ENCODE measurements around the gene ANTXR2.

Gene ANTXR2

DNA sequence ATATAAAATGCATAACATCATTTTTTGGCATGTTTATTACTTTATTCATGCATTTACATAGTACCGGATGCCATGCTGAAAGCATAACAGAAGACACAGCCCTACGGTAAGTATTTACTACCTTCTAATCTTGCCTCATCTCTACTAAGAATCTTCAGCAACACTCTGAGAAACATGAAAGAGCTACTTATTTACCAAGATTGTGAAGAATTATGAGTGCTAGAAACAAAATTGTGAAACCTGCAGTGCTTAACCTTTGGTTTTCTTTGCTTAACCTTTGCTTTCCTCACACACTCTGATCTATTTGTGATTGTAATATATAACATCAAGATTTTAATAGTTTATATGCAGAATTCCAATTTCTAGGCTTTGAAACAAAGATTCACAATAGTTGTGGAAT, 7.4 kb downstream of the ANTXR2 start:
- no peak for DNase-seq

DNA sequence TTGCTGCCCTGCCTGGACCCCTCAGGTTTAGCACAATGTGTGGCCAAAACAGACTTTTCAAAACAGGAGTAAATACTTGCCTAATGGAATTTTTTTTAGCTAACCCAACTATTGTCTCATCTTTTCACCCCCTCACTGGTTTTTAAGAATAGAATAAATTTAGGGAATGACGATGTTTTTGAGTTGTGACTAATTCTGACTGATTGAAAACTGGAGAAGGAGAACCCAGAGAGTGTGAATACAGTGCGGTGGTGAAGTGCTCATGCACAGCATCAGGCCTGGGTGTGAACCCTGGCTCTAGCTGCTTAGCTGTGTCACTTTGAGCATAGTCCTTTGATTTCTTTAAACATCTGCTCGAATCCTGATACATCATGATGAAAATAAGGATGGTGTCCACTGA, 10.5 kb downstream of the ANTXR2 start:
- DNase-seq = no peak

DNA sequence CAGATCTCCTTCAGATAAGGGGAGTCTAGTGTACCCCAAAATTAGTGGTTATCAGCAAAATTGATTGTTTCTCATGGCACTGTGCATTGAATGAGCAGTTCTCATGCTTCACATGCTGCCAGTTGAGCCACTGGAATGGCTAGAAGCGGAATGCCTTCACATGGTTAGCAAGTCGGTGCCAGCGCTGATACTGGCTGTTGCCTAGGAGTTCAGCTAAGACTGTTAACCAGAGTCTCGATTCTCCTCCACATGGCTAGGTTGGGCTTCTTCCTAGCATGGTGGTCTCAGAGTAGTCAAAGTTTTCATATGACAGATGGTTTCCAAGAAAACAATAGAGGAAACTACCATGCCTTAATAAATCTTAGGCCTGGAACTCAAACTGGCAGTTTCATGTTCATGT, 12.2 kb downstream of the ANTXR2 start:
- DNase-seq = no peak

DNA sequence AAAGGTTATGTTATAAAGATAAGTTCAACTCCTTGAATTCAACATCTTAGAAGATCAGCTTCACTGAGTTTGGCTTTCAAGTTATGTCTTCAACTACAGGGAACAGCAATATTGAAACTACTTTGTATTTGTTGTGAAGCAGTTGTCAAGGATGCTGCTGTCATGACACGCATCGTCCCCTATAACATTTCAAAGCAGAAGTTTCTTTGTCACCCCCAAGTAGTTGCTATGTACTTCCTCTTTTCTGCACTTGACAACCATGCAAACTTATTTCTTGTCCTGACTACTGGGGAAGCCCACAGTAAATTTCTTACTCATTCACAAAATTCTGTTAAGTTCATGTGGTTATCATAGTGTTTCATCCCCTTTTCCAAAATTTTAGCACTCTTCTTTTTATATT, 14.3 kb downstream of the ANTXR2 start:
- no peak for DNase-seq

DNA sequence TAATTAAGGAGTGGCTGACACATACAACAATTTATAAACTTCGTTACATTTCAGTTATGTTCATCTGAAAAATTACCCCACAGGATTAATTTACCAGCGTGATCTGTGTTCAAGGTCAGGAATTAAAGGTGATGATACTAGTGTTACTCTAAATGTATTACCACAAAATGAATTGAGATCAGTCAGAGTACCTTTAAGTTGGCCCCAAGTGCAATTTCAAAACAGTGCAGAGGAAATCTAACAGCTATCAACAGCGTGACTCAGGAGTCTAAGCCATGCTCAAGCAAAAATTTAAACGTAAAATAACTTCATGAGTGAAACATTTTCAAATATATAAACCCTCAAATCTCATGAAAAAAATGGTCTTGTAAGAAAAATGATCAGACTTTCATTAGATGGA, 18.7 kb downstream of the ANTXR2 start:
- no peak for DNase-seq

DNA sequence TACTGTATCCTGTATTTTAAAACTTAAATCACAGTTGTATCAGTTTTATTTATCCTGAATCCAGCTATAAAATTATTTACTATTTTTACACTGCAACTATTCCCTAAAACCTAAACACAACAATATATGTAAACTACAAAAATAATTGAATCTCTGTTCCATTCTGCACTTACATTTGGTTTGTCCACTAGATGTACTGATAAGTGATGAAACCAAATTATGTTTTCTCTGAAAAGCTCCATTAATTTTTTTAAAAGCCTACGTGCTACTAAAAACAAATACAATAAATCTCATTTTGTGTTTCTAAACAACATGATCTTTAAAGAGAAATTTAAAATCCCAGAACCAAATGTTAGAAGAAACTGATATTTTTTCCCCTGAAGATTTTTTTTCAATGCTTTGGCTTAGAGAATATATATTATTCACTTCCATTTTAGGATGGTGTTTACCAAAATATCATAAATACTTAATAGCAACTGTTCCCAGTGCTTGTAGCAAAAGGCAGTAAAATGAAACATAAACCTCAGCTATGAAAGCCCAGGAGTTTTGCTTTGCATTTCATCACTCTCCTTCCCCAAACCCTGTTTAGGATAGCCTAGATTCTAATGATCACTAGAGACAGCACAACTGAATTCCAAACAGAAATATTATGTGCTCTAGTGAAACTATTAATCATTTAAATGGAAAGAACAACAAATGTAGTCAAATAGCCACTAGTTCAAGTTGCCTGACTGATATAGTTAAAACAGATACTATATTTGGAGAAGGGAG, 19.7 kb downstream of the ANTXR2 start:
- DNase-seq = no peak

DNA sequence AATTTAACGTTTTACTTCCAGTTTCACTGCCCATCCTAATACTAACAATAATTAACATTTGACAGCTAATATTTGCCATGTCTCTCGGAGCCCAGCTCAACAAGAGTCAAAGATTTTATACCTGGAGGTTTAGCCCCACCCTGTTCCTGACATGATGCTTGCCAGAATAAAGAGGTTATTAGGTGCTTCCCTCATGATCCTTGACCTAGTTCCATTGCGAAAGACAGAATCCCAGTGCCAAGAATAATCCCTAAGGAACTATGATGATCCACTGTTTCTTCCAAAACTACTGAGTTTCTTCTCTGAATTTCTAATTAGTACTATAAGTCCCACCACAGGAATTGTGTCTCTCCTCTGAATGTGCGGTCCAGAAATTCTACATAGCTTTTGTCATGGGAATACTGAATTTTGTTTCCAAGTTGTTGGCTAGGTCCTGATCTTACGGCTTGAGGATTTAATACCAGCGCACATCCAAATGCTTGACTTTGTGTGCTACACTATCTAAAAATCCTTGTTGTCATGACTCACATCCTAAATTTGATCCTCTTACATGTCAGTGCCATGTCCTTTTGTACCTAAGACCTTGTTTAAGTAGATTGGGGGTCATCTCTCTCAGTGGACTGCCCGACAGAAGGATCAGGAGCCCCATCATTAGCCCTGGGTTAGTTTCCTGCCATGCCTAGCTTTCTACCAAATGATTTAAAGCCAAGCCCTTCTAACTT, 23.1 kb downstream of the ANTXR2 start:
- no peak for DNase-seq

DNA sequence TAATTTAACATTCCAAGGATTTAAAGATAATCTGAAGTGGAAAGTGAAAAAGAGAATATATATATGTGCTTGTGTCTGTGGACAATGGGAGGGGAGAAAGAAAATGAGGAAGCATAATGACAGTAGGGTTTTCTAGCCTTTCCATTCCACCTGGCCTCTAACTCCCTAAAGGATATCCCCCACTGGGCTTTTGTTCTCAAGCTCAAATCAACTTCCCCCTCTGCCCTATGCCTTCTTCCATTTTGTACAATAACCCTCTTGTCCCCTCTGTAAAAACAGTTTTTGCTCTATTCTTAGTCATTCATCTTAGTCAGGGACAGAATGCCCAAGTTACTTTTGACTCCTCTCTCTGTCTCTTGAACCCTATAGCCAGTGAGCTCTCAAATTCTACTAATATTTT, 23.6 kb downstream of the ANTXR2 start:
- DNase-seq = no peak

DNA sequence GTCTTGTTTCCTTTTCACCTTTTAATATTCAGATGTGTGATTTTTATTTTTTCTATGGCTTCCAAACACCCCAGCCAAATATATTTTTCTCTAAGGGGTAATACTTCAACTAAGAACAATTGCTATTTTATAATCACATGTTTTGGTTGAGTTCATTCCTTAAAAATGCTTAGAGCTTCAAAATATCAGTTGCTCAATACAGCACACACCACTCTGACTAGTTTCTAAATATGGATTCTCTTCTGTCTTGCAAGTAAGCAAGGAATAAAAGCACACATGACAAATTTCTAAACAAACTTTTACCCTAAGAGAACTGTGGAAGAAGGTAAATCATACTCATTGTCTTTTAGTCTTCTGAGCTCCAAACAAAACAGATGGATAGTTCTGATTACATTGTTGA, 27.2 kb downstream of the ANTXR2 start:
- DNase-seq = no peak

DNA sequence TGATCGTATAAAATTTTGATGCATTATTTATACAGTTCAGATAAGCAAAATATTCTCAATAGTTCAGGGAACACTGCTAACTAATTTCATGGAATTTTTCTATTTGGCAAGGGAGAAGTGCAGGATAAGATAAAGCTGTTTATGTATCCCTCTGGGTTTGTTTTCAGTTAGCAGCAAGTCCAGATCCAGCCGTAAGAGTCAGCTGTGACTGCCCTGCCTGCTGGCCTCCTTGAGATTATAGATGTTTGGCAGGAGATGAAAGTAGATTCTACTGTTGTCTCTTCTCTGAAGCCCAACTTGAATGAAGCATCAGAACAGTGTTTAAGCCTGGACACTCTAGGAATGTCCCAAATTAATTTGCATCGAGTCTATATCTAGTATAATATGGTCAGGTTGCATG, 29.5 kb downstream of the ANTXR2 start:
- no peak for DNase-seq

DNA sequence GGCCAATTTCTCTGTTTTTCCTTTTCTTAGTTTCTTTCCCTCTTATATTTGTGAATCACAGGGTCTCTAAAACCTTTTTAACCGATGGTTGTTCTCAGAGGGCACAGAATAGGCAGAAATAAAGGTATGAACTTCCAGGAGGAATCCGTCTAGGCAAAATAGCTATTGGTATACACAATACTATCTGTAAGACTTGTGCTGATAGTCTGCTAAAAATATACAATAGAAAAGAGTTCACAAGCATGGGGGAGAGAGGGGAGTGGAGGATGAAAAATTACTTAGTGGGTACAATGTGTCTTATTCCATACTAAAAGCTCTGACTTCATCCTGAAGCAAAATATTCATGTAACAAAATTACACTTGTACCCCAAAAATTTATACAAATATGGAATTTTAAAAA, 30.2 kb downstream of the ANTXR2 start:
- no peak for DNase-seq

DNA sequence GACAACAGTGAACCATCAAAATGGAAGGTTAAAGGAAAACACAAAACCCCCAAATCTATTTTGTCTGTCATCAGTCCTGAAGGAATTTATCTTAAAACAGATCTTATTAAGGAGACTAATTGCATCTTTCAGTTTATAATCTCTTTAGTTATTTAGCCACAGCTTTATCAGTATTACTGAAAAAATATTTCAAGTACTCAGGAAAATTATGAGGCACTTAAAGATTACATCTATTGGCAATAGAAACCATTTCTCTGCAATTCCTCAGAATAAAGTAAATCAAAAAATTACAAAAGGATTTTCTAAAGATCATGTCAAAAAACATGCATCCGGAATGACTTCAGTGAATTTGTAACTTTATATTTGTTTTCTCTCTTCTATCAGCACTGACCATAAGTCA, 35.2 kb downstream of the ANTXR2 start:
- DNase-seq = no peak

DNA sequence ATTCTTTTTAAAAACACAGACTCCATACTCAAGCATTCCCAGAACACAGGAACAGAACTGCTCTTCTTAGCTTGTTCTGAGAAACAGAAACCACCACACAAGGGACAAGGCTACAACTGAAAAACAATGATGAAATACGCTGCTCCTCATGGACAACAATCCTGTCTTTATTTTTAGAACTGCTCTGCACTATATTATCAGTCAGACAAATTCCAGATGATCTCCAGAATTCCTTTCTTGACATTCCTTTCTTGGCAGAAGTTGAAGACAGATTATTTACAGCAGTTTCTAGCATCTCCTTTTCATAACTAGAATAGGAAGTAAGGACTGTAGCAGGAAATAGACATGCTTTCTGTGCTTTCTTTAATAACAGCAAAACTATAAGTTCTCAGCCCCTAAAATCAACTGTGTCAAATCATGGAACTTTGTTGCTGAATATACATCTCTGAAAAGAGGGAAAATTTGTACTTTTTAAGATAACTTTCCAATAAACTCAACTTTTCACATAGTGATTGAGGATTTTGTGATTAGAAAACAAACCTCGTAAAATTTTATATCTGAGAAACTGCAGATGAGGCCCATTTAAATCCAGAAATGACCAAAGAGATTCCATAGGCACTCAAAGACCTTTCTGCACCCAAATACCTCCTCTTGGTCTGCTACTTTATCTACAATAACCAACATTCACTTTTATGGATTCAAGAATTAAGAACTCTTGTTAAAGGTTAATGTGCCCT, 35.9 kb downstream of the ANTXR2 start:
- DNase-seq = no peak

DNA sequence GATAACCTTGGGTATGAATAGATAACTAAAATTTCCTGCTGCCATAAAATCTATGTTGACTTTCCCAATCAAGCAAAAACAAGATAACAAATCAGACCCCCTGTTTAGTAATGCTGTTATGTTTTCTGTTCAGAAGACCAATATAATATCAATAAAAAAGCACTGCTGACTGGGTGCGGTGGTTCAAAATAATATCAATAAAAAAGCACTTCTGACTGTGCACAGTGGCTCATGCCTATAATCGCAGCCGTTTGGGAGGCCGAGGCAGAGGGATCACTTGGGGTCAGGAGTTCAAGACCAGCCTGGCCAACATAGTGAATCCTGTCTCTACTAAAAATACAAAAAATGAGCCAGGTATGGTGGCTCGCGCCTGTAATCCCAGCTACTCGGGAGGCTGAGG, 36.7 kb downstream of the ANTXR2 start:
- no peak for DNase-seq

DNA sequence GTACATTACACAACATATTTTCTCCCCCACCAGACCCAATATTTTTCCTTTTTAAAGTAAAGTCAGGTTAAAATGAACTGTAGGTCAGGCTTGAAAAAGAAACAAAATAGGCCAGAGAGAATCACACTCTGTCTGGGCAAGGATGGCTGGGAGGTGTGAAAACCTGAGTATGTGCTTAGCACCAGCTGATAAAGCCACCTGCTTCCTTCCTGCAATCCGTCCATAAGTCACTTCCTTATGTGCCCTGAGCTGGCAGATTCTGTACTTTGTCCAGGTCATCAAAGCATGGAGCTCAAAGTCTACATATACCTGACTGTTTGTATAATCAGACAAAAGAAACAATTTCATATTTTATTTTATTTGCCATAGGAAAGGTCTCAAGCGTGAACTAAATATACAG, 37.7 kb downstream of the ANTXR2 start:
- no peak for DNase-seq

DNA sequence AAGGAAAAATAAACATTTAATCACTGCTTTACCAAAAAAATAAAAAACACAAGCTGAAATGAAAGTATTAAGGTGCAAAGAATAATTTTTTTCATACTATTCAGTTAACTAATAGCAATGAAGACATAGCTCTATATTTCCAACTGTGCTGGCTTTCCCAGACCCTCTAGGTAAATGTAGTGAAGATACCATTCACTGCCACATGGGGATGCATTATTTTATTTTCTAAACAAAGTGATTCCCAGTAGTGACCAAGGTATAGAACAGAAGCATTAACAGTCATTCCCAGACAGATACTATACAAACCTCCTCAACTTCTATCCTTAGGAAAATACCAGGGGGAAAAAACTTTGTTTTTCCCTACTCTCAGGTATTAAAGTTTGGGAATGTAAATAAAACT, 39.4 kb downstream of the ANTXR2 start:
- DNase-seq = no peak

DNA sequence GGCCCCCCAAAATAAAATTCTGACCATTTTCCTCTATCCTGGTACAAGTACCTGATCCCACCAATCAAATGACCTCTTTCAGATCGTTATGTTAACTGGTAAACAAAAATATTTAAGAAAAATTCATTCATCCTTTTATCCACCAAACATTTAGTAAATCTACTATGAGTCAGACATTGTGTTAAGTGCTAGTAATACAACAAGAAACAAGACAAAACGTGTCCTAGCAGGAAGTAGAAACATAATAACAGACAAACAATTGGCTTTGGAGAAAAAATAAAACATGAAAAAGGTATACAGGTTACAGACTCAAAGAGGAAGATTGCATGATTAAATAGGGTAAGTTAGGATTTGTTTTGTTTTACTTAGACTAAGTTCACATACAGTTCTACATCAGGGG, 43.7 kb downstream of the ANTXR2 start:
- no peak for DNase-seq

DNA sequence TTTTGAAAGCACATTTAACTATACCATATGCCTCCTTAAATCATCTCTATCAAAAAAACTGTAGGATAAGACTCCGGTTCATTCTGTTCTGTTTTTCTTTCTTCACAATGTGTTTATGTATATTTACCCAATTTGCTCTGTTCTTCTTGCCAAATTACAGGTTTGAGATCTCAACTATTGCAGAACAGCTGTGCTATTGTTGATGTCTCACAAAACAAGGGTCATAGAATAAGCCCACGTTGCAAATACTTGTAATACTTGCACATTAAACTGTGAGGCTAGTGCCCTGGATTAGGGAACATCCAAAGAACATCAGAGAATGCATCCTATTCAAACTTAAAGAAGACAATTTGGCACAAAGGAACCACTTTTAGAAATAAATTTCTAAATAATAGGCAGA, 45.4 kb downstream of the ANTXR2 start:
- DNase-seq = no peak

DNA sequence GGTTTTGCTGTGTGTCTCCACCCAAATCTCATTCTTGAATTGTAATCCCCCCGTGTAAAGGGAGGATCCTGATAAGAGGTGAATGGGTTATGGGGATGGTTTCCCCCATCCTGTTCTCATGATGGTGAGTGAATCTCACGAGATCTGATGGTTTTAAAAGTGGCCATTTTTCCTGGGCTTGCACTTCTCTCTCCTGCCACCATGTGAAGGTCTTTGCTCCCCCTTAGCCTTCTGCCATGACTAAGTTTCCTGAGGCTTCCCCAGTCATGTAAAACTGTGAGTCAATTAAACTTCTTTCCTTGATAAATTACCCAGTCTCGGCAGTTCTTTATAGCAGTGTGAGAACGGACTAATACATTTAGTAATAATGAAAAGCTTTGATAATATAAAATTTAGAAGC, 46.9 kb downstream of the ANTXR2 start:
- no peak for DNase-seq

DNA sequence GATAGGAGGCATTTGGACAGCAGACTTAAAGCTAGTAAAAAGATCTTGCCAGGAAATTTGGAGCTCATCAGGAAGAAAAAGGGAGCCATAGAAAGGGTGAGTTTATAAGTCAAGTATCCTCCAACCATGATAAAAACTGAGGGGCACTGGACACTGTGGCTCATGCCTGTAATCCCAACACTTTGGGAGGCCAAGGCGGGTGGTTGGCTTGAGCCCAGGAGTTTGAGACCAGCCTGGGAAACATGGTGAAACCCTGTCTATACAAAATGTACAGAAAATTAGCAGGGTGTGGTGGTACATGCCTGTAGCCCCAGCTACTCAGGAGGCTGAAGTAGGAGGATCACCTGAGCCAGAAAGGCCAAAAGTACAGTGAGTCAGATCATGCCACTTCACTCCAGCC, 48.7 kb downstream of the ANTXR2 start:
- no peak for DNase-seq

DNA sequence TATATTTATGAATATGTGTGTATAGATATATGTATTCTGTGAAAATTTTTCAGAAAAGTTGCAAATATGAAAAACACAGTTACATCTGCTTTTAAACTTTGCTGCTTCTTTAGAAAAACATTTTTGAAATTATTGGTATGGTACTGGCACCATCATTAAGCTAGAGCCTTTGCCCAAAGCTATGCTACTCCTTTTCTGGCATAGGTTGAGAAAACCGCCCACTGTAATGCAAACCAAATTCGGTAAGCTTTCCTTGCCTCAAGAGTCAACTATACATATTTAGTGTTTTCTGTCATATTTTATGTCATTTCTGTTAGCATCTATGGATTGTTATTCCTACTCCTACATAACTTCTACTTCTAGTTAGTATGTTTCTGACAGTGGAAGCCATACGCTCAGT, 50.7 kb downstream of the ANTXR2 start:
- DNase-seq = no peak

DNA sequence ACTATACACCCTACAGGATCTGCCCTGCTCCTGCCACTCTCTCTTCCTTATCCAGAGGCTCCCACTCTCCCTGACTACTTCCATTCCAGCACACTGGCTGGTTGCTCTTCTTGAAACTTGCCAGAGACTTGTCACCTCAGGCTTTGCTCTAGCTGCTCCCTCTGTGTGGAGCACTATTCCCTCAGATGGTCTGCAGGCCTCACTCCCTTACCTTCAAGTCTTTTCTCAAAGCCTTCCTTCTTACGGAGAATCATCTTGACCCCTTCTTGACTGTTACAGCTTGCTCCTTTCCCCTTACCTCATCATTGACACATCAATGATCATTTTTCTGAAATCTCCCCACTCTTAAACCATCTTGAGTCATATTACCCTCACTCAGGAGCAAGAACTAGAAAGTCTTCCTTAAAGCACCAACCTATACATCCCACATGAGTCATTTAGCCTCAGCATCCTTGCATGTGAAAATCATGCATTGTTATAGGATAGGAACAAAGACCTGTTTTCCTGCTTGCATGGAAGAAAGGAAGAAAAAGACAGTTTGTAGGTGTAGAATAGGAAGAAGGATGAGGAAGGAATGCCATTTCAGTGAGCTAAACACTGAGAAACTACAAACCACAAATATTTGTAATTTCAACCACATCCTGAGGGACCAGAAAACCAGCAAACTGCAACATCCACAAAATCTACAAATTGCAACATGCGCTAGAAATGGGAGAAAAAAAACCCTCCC, 55.7 kb downstream of the ANTXR2 start:
- DNase-seq = no peak

DNA sequence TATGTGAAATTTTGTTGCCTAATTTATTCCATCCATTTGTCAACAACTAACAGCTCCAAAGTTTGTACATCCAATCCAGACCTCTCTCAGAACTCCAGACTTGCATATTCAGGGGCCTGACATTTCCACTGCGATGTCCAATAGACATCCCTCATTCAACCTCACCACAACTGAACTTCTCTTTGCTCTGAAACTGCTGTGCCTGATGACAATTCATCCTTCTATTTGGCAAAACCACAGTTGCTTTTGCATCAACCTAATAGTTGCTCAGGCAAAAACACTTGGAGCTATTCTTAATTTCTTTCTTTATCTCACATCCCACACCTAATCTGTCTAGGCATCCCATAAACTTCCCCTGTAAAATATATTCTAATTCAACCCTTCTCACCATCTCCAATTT, 56.5 kb downstream of the ANTXR2 start:
- no peak for DNase-seq

Measured in DMS79 (cell line).